Central memory CD8-positive, alpha-beta T cell (primary cell): ENCODE results near the gene CCDC174.
"Not testable (repeated sequence)": the region's sequence is repeated elsewhere in the genome, so short reads cannot be mapped to it uniquely, and the experiment has no call there.

ENCODE experiments used
- ATAC-seq: fragments of 150-1000 bp; cut with Tn5 transposase; replicated peaks from 2 replicates; pipeline ENCODE4 v1.10.0; 2022; ENCODE audit warnings: mild to moderate bottlenecking, moderate FRiP score, moderate number of reproducible peaks; ENCODE audit not compliant: poor library complexity, severe bottlenecking; ENCODE audit errors: extremely low read depth
- DNase-seq, 2 donors: peaks; one replicate each; pipeline ENCODE4 v3.0.0; 2021; ENCODE audit warnings: low spot score in 2 of 2
- H3K27ac Mint-ChIP-seq: one replicate; pipeline ENCODE4 v1.8.0; 2022; ENCODE audit warnings: low read depth, mild to moderate bottlenecking, moderate library complexity, mixed read lengths
- H3K27me3 Mint-ChIP-seq: one replicate; pipeline ENCODE4 v1.8.0; 2022; ENCODE audit warnings: mixed read lengths
- H3K36me3 Mint-ChIP-seq: one replicate; pipeline ENCODE4 v1.8.0; 2022; ENCODE audit warnings: mild to moderate bottlenecking, moderate library complexity, mixed read lengths; ENCODE audit not compliant: insufficient read depth
- H3K4me1 Mint-ChIP-seq: one replicate; pipeline ENCODE4 v1.8.0; 2022; ENCODE audit warnings: mixed read lengths
- H3K4me3 Mint-ChIP-seq: one replicate; pipeline ENCODE4 v1.8.0; 2022; ENCODE audit warnings: mild to moderate bottlenecking, moderate library complexity, mixed read lengths
- H3K9me3 Mint-ChIP-seq: one replicate; pipeline ENCODE4 v1.8.0; 2022; ENCODE audit warnings: mixed read lengths

CCDC174 gene

DNA sequence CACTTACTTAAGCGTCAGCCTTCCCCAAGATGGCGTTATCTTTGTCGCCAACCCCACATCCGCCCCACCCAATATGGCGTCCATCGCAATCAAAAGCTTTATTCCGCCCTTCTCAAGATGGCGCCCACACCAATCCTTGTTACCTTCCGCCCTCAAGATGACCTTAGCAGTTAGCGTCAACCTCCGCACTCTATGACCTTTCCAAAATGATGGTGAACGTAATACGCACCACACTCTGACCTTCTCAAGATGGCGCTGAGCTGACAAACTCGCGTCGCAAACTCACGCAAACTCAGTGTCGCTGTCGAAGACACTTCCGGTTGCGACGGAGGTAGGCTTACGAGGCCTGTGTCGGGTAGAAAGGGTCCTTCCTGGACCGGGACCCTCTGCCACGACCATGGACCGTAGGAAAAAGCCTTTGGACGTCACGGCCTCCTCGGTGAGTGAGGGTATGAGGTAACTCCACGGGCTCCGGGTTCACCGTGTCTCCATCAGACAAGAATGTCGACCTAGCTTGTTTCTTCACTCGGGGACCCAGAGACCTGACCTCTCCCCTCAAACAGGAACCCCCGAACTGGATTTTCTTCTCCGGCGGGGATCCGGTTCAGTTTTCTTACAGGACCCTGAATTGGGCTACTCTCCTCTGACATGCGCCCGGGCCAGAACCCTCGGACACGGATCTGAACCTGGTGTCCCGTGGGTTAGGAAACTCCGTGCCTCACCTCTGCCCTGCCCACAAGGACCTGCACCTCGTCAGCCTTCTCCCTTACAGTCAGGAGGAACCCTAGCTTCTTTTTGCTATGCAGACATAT lies at the start of gene CCDC174:
Gene CCDC174 (plus strand): TSS at position 323 of the 812 bp plus-strand sequence. CDS start 75 bp downstream, at position 398.
- peaks cover 35% of the 10 kb centered on the region for H3K4me1 Mint-ChIP-seq
- H3K27me3 Mint-ChIP-seq, result no peaks in the 10 kb centered on the region
- peak within 1 kb of the TSS; percentile 99 for H3K27ac Mint-ChIP-seq
- DNase-seq (peak; percentile 96 to 97), ATAC-seq (peak; percentile 97)
- H3K9me3 Mint-ChIP-seq, result no peaks in the 10 kb centered on the region
- peaks cover 31% of the 10 kb centered on the region for H3K36me3 Mint-ChIP-seq
- peak within 1 kb of the TSS; percentile 91 for H3K4me3 Mint-ChIP-seq

DNA sequence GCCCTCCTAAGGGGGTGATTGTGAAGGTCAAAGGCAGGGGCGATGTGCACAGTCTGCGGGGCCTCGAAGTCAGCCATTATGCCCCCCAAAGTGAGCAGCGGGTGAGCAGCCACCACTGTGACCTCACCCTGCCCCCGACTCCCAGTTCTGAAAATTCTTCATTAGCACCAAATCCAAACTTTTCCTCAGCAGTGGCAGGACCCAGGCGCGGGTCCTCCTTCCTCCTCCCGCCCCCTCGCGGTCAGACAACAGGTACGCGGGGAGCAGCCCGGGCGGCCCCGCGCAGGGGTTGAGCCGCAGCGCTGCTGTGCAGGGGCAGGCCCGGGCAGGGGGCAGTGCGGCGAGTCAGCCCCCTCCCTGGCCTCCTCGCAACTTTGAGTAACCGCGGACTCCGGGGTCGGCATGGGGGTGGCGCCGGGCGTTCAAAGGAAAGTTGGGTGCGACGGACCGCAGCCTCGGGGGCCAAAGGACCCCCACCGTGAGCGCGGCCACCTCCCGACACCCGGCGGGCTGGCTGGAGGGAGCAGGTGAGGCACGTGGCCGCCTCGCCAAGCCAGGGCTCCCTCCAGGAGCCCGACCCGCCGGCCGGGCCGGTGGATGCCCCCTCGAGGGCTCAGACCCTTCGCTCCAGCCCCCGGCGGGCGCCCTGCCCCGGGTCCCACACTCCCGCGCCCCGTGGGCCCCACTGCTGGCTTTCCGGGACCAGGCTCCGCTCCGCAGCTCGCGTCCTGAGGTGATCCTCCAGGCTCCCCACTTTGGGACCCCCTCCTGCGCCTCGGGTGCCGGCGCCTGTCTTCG lies 49.4 kb upstream of the CCDC174 start:
- Mint-ChIP-seq H3K27me3 (peaks cover 73% of the 10 kb centered on the region), H3K9me3 (peaks cover 19% of the 10 kb centered on the region), H3K4me1 (peaks cover 9% of the 10 kb centered on the region), H3K27ac (no peak overlapping the region), H3K36me3 (peaks cover 2% of the 10 kb centered on the region), H3K4me3 (no peak overlapping the region)
- no peak for DNase-seq
- ATAC-seq, result no peak

- ATAC-seq, result no peak
- Mint-ChIP-seq H3K27ac (no peak overlapping the region), H3K27me3 (peaks cover 76% of the 10 kb centered on the region), H3K4me1 (peaks cover 9% of the 10 kb centered on the region), H3K9me3 (peaks cover 18% of the 10 kb centered on the region), H3K4me3 (no peak overlapping the region), H3K36me3 (peaks cover 2% of the 10 kb centered on the region)
- no peak for DNase-seq
Observed at GRCh38 chr3:14602804-14603644, 48.5 kb upstream of the CCDC174 start.

GRCh38 chr3:14605067-14605466 lies 46.5 kb upstream of the CCDC174 start:
- no peak overlapping the region for H3K4me3 Mint-ChIP-seq
- H3K27ac Mint-ChIP-seq, result no peak overlapping the region
- H3K36me3 Mint-ChIP-seq, result peaks cover 2% of the 10 kb centered on the region
- DNase-seq (no peak), ATAC-seq (no peak)
- peaks cover 6% of the 10 kb centered on the region for H3K9me3 Mint-ChIP-seq
- no peaks in the 10 kb centered on the region for H3K4me1 Mint-ChIP-seq
- peaks cover 77% of the 10 kb centered on the region for H3K27me3 Mint-ChIP-seq

- peaks cover 6% of the 10 kb centered on the region for H3K9me3 Mint-ChIP-seq
- DNase-seq, result no peak
- H3K36me3 Mint-ChIP-seq, result peaks cover 2% of the 10 kb centered on the region
- peaks cover 77% of the 10 kb centered on the region for H3K27me3 Mint-ChIP-seq
- ATAC-seq, result no peak
- H3K4me3 Mint-ChIP-seq, result no peak overlapping the region
- H3K27ac Mint-ChIP-seq, result no peak overlapping the region
- H3K4me1 Mint-ChIP-seq, result no peaks in the 10 kb centered on the region
Observed at GRCh38 chr3:14605744-14606143, 45.8 kb upstream of the CCDC174 start.

- peaks cover 1% of the 10 kb centered on the region for H3K36me3 Mint-ChIP-seq
- ATAC-seq, result no peak
Observed at GRCh38 chr3:14606669-14607339, 44.8 kb upstream of the CCDC174 start.

DNA sequence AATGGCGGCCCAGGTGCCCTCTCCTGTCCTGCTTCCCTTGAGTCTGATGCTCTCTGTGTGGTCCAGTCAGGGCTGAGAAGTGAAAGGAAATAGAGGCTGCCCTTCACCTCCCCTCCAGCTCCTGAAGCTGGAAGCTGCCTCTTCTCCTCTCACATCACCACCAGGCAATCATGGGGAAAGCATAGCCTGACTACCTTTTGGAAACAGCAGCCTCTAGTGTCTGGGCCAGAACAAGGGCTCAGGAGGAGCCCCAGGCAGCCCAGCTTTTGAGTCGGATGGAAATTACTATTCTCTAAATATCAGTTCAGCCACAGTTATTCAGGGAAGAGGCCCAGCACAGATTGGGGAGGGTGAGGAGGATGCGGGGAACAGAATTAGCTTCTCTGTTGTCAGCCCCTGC lies 43.3 kb upstream of the CCDC174 start:
- ATAC-seq (no peak), DNase-seq (no peak)
- H3K4me1 Mint-ChIP-seq, result no peaks in the 10 kb centered on the region
- peaks cover 3% of the 10 kb centered on the region for H3K36me3 Mint-ChIP-seq
- peaks cover 3% of the 10 kb centered on the region for H3K9me3 Mint-ChIP-seq
- H3K27me3 Mint-ChIP-seq, result peaks cover 72% of the 10 kb centered on the region
- H3K4me3 Mint-ChIP-seq, result no peak overlapping the region
- H3K27ac Mint-ChIP-seq, result no peak overlapping the region

More at GRCh38 chr3:14606669-14607339, 44.8 kb upstream of the CCDC174 start:
- H3K9me3 Mint-ChIP-seq, result peaks cover 6% of the 10 kb centered on the region
- no peaks in the 10 kb centered on the region for H3K4me1 Mint-ChIP-seq
- H3K4me3 Mint-ChIP-seq, result no peak overlapping the region
- no peak for DNase-seq
- H3K27ac Mint-ChIP-seq, result no peak overlapping the region
- peaks cover 70% of the 10 kb centered on the region for H3K27me3 Mint-ChIP-seq

GRCh38 chr3:14609058-14609457 lies 42.5 kb upstream of the CCDC174 start:
- not testable (repeated sequence) for H3K4me1 Mint-ChIP-seq, DNase-seq, H3K27ac Mint-ChIP-seq, H3K36me3 Mint-ChIP-seq, H3K9me3 Mint-ChIP-seq, ATAC-seq, H3K4me3 Mint-ChIP-seq
- H3K27me3 Mint-ChIP-seq, result peaks cover 65% of the 10 kb centered on the region

DNA sequence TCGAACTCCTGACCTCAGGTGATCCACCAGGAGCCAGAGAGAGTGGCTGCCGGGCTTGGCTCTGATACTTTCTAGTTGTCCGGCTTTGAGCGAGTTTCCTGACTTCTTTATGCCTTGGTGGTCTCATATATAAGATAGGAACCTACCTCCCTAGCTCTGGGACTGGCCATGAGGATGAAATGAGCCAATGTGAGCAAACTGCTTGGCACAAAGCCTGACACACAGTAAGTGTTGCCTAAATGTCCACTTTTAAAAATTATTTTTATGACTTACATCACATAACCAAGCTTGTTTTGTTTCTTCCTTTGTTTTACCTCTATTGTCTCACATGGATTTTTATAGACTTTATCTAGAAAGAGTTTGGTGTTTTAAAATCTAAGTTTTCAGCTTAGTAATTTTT lies 42.1 kb upstream of the CCDC174 start:
- Mint-ChIP-seq H3K36me3 (peaks cover 3% of the 10 kb centered on the region), H3K4me3 (no peak overlapping the region), H3K27ac (no peak overlapping the region), H3K9me3 (no peaks in the 10 kb centered on the region), H3K4me1 (no peaks in the 10 kb centered on the region), H3K27me3 (peaks cover 63% of the 10 kb centered on the region)
- ATAC-seq (no peak), DNase-seq (no peak)

- ATAC-seq (no peak), DNase-seq (no peak)
- peaks cover 4% of the 10 kb centered on the region for H3K36me3 Mint-ChIP-seq
- H3K27ac Mint-ChIP-seq, result no peak overlapping the region
- no peaks in the 10 kb centered on the region for H3K9me3 Mint-ChIP-seq
- no peaks in the 10 kb centered on the region for H3K4me1 Mint-ChIP-seq
- peaks cover 59% of the 10 kb centered on the region for H3K27me3 Mint-ChIP-seq
- H3K4me3 Mint-ChIP-seq, result no peak overlapping the region
Observed at GRCh38 chr3:14609941-14610340, 41.6 kb upstream of the CCDC174 start.

DNA sequence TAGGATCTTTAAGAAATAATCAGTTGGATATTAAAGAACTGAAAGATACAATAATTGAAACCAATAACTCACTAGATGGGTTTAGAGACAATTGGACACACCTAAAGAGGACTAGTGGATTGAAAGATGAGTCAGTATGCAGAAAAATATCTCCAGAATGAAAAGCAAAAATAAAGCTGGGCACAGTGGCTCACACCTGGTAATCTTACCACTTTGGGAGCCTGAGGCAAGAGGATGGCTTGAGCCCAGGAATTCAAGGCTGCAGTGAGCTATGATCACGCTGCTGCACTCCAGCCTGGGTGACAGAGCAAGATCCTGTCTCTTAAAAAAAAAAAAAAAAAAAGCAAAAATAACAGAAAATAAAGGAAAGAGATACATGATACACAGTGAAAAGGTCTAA lies 37.4 kb upstream of the CCDC174 start:
- ATAC-seq, result no peak
- H3K36me3 Mint-ChIP-seq, result peaks cover 3% of the 10 kb centered on the region
- no peak overlapping the region for H3K4me3 Mint-ChIP-seq
- no peaks in the 10 kb centered on the region for H3K4me1 Mint-ChIP-seq
- peaks cover 60% of the 10 kb centered on the region for H3K27me3 Mint-ChIP-seq
- DNase-seq, result no peak
- H3K27ac Mint-ChIP-seq, result no peak overlapping the region
- no peaks in the 10 kb centered on the region for H3K9me3 Mint-ChIP-seq

- no peak overlapping the region for H3K27ac Mint-ChIP-seq
- H3K9me3 Mint-ChIP-seq, result no peaks in the 10 kb centered on the region
- H3K36me3 Mint-ChIP-seq, result peaks cover 3% of the 10 kb centered on the region
- no peak overlapping the region for H3K4me3 Mint-ChIP-seq
- DNase-seq (no peak), ATAC-seq (no peak)
- H3K27me3 Mint-ChIP-seq, result peaks cover 63% of the 10 kb centered on the region
- H3K4me1 Mint-ChIP-seq, result no peaks in the 10 kb centered on the region
Observed at GRCh38 chr3:14614862-14615261, 36.7 kb upstream of the CCDC174 start.
